Erythroblast (primary cell): ENCODE results near the gene TXNDC5.

ENCODE experiments used
- GATA1 ChIP-seq: IDR thresholded peaks from 2 replicates; pipeline ENCODE4 v1.6.1; 2011; ENCODE audit warnings: low read depth, mild to moderate bottlenecking, control low read depth, low read length, moderate library complexity
- POLR2A ChIP-seq: IDR thresholded peaks from 2 replicates; pipeline ENCODE4 v1.6.1; 2011; ENCODE audit warnings: mild to moderate bottlenecking, low read length

- TF ChIP-seq POLR2A: no peak
- no peak for TF ChIP-seq GATA1
Measured at GRCh38 chr6:7894262-7895124, 16.1 kb downstream of the TXNDC5 start.
